Measurements from ENCODE around the gene CFAP410.

Gene CFAP410

DNA sequence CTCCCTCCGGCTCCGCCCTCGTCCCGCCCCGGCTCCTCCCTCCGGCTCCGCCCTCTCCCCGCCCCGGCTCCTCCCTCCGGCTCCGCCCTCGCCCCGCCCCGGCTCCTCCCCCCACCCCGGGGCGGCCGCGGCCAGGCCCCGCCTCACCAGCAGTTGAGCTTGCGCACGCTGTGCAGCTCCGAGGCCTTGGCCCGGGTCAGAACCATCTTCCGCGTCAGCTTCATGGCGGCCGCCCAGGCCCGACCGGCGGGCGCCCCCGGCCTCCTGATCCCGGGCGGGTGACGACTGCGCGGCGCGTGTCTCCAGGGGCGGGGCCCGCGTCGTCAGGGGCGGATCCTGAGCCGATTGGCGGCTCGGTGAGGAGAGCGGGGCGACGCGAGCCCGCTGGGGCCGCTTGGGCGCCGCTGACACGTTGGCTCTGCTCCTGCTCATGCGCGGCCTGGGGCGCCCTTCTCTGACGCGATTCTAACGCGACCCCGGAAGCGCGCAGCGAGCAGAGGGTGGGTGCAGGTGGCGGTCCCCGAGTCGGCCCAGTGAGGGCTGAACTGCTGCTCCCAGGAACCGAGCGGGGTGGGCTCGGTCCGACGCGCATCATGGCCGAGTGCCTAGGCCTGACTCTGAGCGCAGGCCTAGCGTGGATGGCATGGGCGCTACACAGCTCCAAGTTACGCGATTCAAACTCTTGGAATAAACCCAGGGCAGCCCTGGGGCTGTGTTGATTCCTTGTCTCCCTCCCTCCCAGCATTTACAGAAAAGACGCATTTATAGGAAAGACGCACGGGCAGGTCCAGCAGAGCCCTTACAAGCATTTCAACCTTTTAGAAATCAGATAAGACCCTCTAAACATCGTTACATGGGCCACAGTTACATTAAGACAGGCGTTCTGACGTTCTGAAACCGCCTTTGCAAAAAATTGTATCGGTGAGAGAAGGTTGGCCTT lies at the start of gene CFAP410:
Gene CFAP410, minus strand, starts transcription at position 420 of the 940 bp plus-strand sequence. Its CDS starts 196 bp downstream, at position 224.
- peak; percentile 89 to 90 (median 90) for DNase-seq (ENCODE audit: low read depth in 2 of 3, low spot score in 1 of 3)

DNA sequence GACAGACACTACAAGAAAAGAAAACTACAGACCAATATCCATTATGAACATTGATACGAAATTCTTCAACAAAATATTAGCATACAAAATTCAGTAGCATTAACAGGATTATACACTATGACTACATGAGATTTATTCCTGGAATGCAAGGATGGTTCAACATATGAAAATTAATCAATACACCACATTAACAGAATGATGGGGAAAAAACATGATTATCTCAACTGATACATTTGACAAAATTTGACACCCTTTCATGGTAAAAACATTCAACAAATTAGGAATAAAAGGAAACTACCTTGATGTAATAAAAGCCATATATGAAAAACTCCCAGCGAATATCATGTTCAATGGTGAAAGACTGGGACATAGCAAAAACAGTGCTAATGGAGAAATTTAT lies 45.8 kb upstream of the CFAP410 start:
- DNase-seq (ENCODE audit: low read depth in 2 of 3, low spot score in 1 of 3), result no peak

DNA sequence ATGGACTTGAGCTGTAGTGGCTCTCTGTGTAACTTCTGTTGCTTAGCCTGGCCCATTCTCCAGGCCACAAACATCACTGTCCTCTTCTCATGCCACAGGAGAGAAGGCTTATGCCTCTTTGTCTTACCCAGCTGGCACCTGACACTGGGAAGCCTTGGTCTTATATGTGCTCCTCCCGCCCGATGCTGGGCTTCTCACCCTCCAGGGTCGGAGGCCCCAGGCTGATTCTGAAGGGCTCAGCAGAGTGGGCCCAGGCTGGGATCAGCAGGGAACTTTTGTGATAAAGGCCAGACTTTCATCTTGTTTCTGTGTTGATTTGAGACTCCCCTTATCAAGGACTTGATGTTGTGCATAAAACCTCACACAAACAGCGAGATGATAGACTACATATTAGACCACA lies 44.0 kb upstream of the CFAP410 start:
- DNase-seq (ENCODE audit: low read depth in 2 of 3, low spot score in 1 of 3), result no peak

DNA sequence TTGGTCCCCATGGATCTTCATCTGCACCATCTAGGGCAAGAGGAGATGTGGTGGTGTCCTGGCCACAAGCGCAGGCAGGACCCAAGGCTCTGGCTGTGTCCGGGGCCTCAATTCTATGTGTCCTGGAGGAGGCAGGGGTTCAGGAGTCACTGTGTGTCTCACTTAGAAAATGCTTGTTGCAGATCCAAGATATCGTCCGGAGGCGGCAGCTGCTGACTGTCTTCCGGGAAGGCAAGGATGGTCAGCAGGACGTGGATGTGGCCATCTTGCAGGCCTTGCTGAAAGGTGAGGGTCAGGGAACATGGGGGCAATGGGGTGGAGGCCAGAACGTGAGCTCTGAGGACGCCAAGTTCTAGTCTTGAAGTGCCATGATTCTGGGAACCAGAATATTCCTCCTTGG lies 43.3 kb upstream of the CFAP410 start:
- DNase-seq (ENCODE audit: low read depth in 2 of 3, low spot score in 1 of 3), result no peak

DNA sequence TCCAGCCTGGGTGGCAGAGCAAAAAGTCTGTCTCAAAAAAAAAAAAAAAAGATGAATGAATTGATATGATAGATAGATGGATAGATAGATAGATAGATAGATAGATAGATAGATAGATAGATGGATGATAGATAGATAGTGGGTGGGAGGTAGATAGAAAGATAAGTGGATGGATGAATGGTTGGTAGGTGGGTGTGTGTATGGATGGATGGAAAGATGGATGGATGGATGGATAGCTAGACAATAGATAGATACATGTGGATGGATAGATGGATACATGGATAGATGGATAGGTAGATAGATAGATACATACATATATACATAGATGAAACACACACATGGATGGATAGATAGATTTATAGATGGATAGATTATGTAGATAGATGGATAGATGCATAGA lies 42.7 kb upstream of the CFAP410 start:
- DNase-seq (ENCODE audit: low read depth in 2 of 3, low spot score in 1 of 3), result no peak

DNA sequence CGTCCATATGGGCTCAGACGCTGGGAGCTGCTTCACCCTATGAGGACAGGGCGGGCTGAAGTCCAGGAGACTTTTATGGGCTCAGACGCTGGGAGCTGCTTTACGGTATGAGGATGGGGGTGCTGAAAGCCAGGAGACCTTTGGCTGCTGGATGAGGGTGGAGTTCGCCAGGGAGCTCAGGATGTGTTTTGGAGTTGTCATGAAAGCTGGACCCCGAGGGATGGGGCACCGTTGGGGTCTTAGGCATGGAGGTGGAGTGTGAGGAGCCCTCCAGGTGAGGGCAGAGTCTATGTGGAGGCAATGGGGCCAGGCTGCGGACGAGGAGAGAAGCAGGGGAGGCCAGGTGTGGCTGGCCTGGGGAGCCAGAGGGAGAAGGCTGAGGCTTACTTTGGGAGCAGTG lies 41.7 kb upstream of the CFAP410 start:
- DNase-seq (ENCODE audit: low read depth in 2 of 3, low spot score in 1 of 3), result no peak

DNA sequence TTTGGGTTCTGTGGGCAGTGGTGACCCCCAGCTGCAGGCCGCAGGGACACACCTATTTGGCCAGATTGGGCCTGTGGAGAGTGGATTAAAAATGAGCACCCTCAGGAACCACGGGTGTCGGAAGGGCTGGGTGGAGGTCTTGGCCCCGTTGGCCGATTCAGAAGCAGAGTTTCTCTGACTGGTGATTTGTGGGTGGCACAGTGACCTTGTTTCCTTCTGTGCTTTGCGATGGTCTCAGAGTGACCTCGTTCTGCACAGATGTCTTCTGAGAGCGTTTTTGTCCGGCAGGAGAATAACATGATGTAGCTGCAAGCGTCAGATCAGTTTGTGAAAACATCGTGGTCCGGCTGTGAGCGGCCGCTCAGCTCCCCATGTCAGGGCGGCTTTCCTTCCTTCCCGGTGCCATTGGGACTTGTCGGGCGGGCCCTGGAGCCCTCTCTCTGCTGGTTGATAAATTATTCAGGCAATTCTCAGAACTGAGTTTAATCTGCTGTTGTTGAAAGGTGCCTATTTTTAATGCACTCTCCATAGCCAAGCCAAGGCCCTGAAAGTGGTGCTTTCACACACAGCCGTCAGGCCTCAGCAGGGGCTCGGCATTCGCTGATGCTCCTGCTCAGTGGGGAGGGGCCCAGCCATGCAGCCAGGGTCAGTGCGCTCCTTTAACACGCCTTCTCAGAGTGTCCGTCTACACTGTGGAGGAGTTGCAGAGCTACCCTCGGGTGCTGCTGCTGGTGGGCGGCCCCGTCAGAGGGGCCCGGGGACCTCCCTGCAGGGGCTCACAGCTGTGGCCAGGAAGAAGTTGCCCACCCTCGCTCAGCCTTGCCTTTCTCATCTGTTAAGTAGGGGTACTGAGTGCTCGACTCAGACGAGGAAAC lies 41.0 kb upstream of the CFAP410 start:
- DNase-seq (ENCODE audit: low read depth in 2 of 3, low spot score in 1 of 3), result no peak

DNA sequence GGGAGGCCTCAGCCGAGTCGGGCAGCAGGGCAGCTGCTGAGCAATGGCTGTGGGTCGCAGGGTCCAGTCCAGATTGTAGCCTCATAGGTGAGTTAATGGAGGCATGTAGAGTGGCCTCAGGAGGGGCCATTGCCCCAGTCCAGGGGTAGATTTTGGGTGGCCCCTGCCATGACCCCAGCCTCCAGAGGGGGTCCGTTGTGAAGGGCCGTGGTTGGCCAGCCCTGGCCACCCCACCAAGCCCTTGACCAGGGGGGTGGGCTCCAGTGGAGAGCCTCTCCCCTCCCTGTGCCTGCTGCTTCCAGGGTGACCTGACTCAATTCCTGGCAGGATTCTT lies 40.3 kb upstream of the CFAP410 start:
- no peak for DNase-seq (ENCODE audit: low read depth in 2 of 3, low spot score in 1 of 3)

DNA sequence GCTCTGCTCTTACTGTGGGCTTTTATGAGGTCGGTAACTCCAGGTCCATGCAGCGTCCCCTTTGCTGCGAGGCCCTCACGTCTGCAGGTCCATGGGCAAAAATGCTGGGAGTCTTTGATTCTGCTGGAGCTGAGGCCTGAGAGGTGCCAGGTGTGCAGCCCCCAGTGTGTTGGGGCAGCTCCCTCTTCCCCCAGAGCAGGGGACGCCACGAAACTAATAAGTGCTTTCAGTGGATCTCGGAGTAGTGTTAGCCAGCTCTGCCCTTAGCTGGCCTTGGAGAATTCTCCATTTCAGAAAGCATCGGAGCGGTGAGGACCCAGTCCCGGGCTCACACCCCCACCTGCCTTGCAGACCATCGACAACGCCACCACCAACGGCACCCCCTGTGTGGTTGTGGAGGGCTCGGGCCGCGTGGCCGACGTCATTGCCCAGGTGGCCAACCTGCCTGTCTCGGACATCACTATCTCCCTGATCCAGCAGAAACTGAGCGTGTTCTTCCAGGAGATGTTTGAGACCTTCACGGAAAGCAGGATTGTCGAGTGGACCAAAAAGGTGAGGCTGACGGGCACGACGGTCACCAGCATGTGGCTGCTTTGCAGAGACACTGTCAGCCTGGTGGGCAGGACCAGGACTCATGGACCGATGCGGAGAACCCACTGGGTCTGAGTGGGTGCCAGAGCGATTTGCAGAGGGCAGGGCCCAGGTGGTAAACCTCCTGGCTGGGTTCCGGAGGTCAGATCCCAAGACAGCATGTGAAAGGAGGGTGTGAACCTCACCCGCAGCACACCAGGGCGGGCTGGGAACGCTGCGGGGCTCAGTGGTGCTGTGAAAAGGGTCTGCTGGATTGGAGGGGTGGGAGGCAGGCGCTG lies 39.7 kb upstream of the CFAP410 start:
- no peak for DNase-seq (ENCODE audit: low read depth in 2 of 3, low spot score in 1 of 3)

DNA sequence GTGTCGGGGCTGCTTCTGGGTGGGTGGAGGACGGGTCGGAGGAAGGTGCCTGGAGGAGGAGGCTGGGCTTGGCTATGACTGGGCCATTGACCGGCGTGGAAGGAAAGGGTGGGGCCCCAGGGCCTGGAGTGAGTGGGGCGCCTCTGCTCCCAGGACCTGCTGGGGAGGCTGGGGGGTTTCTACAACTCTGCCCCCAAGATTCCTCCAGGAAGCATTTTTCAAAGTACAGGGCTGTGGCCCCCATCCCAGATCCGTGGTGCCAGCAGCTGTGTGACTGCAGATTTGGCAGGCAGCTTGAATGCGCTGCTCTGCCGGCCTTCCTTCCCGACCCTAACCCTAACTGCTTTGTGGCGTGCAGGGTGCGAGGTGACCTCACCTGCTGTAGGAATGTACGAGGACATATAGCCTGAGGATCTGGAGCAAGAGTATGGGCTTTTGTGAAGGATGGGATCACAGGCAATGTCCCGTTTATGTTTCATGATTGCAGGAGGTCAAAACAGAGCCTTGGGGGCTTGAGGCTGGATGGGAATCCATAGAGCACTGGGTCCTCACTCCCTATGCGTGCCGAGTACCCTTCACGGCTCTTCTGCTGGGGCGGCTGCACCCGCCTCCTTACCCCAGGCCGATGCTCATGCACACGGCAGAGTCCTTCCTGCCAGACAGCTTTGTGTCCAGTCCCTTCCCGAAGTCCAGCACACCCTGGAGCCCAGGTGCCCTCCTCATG lies 38.9 kb upstream of the CFAP410 start:
- DNase-seq (ENCODE audit: low read depth in 2 of 3, low spot score in 1 of 3), result no peak

DNA sequence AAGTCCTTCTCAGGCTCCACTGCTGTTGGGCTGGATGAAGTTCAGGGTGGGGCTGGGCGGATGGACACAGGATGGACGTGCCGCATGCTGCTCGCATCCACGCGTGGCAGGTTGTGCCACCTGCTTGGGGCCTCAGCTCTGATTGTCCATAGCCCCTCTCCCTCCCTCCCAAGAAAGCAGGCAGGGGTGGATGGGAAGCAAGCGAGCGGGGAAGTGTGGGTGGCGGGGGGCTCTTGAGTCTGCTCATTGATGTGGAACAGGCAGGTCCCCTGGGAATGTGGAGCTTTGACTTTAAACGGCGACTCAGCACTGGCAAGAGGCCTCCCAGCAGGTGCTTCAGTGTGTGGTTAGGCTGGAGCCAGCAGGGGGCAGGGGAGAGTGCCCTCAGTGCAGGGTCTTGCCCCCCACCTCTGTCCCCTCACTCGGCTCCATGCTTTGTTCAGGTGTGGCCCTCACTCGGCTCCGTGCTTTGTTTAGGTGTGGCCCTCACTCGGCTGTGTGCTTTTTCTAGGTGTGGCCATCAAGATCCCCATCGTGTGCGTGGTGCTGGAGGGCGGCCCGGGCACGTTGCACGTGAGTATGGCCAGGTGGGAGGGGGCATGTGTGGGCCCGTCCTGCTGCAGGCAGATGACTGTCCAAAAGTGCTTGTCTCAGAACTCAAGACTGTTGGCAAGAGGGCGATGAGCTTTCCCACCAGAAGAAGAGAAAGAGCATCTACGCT lies 38.2 kb upstream of the CFAP410 start:
- DNase-seq (ENCODE audit: low read depth in 2 of 3, low spot score in 1 of 3), result no peak

DNA sequence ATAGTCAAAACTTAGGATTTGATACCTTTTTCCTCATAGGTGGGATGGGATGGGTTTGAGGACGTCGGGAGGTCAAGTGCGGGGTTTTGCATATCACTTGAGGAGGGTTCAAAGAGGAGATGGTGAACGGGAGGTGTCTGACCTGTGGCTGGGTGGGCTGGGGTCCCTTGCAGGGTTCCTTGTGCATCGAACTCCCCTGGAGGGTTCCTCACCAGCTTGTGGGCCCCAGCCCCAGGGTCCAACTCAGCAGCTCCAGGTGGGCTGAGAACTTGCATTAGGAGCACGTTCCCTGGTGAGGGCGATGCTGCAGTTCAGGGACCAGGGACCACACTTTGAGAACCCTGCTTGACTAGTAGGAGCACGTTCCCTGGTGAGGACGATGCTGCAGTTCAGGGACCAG lies 37.4 kb upstream of the CFAP410 start:
- DNase-seq (ENCODE audit: low read depth in 2 of 3, low spot score in 1 of 3), result no peak

DNA sequence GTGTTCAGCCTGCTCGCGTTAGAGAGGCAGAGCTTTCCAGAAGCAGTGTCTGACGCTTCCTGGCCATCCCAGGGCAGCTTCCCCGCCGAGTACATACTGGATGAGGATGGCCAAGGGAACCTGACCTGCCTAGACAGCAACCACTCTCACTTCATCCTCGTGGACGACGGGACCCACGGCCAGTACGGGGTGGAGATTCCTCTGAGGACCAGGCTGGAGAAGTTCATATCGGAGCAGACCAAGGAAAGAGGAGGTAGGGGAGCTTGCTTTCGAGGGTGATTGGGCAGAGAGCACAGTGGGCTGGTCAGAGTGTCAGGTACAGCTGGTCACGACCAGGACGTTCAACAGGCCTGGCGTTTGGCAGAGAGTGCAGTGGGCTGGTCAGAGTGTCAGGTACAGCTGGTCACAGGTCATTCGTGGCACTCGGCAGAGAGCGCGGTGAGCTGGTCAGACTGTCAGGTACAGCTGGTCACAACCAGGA lies 36.6 kb upstream of the CFAP410 start:
- DNase-seq (ENCODE audit: low read depth in 2 of 3, low spot score in 1 of 3), result no peak

DNA sequence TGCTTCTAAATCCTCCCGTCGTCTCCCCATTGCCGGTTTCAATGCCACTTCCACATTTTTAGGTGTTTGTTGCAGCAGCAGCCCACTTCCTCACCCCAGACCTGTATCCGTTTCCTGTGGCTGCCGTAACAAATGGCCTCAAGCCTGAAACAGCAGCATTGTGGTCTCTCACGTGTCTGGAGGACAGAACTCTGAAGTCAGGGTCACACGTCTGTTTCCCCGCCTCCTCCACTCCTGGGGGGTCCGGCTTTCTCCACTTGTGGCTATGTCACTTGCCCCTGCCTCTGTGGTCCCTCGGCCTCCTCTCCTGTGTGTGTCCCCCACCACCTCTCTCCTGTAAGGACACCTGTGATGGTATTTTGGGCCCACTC lies 36.1 kb upstream of the CFAP410 start:
- no peak for DNase-seq (ENCODE audit: low read depth in 2 of 3, low spot score in 1 of 3)

DNA sequence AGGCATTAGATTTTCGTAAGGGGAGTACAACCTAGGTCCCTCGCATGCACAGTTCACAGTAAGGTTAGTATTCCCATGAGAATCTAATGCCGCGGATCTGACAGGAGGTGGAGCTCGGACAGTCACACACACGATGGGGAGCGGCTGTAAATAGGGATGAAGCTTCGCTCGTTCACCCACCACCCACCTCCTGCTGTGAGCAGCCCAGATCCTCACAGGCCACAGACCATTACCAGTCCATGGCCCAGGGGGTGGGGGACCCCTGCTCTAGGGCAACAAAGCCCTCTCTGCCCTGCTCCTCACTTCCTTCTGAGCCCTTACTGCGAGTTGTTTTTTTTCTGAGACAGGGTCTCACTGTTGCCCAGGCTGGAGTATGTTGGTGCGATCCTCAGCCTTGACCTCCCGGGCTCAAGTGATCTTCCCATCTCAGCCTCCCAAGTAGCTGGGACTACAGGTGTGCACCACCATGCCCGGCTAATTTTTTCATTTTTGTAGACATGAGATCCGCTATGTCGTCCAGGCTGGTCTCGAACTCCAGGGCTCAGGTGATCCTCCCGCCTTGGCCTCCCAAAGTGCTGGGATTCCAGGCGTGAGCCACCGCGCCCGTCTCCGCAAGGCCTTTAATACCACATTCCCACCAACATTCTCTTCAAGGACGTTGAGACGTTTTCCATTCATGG lies 35.6 kb upstream of the CFAP410 start:
- DNase-seq (ENCODE audit: low read depth in 2 of 3, low spot score in 1 of 3), result no peak

DNA sequence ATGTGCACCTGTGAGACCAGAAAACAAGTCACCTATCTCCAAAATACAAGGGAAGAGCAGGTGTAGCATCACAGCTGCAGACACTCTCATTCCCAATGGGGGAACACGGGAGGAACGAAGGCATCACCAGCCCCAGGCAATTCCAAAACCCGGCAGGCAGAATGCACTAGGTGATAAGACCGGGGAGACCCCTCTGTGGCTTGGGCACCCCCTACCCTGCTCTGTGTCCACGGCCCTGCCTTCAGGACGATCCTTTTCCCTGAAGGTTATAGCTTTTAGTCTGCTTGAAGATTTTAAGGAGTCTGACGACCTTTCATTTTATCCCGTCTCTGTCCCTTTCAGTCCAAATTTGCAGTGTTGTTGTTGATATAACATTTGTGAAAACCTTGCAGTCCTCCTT lies 33.4 kb upstream of the CFAP410 start:
- no peak for DNase-seq (ENCODE audit: low read depth in 2 of 3, low spot score in 1 of 3)

DNA sequence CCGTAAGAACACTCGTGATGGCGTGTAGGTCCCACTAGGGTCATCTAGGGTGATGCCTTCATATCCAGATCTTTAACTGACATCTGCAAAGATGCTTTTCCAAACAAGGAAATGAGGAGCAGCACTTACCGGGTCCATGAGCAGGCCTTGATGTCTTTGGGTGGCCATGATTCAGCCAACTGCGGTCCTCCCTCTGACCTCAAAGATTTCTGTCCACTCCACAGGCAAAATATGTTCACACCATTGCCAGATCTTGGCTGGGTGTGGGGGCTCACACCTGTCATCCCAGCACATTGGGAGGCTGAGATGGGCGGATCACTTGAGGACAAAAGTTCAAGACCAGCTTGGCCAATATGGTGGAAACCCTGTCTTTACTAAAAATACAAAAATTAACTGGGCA lies 32.4 kb upstream of the CFAP410 start:
- DNase-seq (ENCODE audit: low read depth in 2 of 3, low spot score in 1 of 3), result no peak

DNA sequence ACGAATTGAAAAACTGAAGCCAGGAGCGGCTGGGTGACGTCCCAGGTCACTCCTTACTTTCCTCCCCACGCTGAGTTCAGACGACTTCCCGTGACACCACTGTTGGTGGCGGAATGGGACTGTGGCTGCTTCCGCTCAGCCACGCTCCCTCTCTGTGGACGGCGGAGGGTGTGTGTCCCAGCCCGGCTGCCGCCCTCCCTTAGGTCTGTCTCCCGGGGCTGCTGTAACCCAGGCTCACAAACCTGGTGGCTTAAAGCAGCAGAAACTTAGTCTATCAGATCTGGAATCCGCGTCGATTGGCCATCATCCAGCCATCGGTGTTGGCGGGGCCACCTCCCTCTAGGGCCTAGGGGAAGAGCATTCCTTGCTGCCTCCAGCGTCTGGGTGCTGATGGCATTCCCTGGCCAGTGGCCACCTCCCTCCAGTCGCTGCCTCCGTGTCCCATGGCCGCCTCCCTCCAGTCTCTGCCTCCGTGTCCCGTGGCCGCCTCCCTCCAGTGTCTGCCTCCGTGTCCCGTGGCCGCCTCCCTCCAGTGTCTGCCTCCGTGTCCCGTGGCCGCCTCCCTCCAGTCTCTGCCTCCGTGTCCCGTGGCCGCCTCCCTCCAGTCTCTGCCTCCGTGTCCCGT lies 31.7 kb upstream of the CFAP410 start:
- DNase-seq (ENCODE audit: low read depth in 2 of 3, low spot score in 1 of 3), result no peak

Measured in stimulated activated CD4-positive, alpha-beta T cell treated with anti-CD3 and anti-CD28 coated beads, Interleukin-12 subunit alpha, Interleukin-12 subunit beta, amount 100 ng/mL, for 48 hours (primary cell).